ENCODE data around the gene NKAIN2.

The NKAIN2 gene

DNA sequence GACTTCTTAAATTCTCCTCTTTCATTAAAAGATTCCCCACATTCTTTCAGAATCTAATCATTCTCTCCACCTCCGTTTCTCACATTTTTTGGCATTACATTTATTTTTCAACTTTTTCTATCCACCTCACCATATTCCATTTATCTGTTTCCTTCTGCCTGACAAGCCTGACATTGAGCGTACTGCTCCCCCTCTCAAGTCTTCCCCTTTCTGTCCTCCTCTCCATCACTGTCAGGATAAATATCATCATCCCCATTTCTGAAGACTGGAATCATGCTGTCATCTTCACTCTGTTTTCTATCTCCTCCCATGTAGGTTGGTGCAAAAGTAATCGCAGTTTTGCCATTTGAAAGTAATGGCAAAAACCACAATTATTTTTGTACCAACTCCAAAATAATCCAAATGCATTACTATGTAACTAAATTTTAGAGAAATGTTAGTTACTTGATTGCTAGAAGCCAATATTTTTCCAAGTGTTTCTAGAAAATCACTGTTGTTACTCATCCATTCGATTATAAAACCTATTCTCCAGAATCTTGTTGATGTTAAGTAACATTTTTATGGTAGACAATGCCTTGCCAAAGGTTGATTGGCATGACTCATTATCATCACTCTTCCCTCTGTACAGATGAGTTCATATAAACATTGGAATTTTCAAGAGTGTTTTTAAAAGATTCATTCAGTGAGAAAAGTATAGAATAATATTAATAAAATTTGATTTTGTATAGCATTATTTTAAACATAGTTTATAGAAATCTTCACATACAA lies 866.2 kb downstream of the NKAIN2 start:
- H3K4me3 ChIP-seq (ENCODE audit: low read depth, low read length) = no peak overlapping the region
- CTCF ChIA-PET = no interaction called here
- DNase-seq (ENCODE audit: low read depth, low spot score) = no peak
- TF ChIP-seq, protein P1, sequence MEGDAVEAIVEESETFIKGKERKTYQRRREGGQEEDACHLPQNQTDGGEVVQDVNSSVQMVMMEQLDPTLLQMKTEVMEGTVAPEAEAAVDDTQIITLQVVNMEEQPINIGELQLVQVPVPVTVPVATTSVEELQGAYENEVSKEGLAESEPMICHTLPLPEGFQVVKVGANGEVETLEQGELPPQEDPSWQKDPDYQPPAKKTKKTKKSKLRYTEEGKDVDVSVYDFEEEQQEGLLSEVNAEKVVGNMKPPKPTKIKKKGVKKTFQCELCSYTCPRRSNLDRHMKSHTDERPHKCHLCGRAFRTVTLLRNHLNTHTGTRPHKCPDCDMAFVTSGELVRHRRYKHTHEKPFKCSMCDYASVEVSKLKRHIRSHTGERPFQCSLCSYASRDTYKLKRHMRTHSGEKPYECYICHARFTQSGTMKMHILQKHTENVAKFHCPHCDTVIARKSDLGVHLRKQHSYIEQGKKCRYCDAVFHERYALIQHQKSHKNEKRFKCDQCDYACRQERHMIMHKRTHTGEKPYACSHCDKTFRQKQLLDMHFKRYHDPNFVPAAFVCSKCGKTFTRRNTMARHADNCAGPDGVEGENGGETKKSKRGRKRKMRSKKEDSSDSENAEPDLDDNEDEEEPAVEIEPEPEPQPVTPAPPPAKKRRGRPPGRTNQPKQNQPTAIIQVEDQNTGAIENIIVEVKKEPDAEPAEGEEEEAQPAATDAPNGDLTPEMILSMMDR (IDR thresholded peaks at IDR 0.05; ENCODE audit: insufficient read depth, low read length, missing control alignments) = no peak
- POLR2A ChIA-PET = no interaction called here

DNA sequence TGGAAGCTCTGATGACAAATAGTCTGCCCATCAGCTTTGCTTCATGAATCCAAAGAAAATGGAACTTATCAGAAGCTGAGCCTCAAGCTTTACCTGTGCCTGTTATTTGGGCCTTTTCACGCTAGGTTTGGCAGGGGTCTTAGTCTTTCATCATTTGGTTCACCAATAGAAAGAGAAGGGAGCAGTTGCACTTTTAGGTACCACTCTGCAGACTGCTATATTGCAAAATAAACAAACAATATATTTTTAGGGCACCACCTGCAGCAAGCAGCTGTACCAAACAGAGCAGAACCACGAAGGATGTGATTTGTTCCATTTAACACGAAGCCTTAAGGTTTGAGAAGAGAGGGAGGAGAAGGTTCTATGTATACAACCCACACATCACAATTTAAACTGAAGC lies 867.1 kb downstream of the NKAIN2 start:
- CTCF ChIA-PET = no interaction called here
- TF ChIP-seq, protein P1 (IDR thresholded peaks at IDR 0.05; ENCODE audit: insufficient read depth, low read length, missing control alignments) = no peak
- DNase-seq (ENCODE audit: low read depth, low spot score) = no peak
- H3K4me3 ChIP-seq (ENCODE audit: low read depth, low read length) = no peak overlapping the region
- POLR2A ChIA-PET = no interaction called here

DNA sequence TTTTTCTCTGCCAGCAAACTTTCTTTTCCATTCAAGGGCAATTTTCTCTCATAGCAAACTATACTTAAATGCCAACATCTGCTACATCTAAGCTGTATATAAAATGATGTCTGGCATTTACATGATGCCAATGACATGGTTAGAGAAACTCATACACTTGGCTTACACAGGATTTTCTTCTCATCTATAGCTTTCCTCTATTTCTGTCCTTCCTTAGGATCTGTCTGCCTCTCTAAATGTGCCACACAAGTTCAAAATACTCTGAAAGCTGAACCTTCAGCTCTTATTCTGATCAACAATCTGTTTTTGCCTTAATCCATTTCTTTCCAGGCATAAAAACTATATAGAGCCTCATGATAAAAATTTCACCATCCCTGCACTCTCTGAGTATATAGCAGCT lies 867.7 kb downstream of the NKAIN2 start:
- no peak for DNase-seq (ENCODE audit: low read depth, low spot score)
- TF ChIP-seq, protein P1 (IDR thresholded peaks at IDR 0.05; ENCODE audit: insufficient read depth, low read length, missing control alignments) = no peak
- ChIA-PET POLR2A (no interaction called here), CTCF (no interaction called here)
- no peak overlapping the region for H3K4me3 ChIP-seq (ENCODE audit: low read depth, low read length)

DNA sequence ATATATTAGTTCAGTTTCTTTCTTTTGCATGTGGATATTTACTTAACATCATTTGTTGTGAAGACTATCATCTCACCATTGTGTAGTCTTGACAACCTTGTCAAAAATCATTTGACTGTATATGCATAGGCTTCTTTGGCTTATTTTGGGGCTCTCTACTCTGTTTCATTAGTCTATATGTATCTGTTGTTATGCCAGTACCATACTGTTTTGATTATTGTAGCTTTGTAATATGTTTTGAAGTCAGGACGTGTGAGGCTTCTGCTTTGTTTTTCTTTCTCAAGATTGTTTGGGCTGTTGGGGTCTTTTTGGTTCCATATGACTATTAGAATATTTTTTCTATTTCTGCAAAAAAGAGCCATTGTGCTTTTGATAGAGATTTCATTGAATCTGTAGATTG lies 870.4 kb downstream of the NKAIN2 start:
- no peak for DNase-seq (ENCODE audit: low read depth, low spot score)
- TF ChIP-seq, protein P1 (IDR thresholded peaks at IDR 0.05; ENCODE audit: insufficient read depth, low read length, missing control alignments) = no peak
- POLR2A ChIA-PET = no interaction called here
- no peak overlapping the region for H3K4me3 ChIP-seq (ENCODE audit: low read depth, low read length)
- CTCF ChIA-PET = no interaction called here

DNA sequence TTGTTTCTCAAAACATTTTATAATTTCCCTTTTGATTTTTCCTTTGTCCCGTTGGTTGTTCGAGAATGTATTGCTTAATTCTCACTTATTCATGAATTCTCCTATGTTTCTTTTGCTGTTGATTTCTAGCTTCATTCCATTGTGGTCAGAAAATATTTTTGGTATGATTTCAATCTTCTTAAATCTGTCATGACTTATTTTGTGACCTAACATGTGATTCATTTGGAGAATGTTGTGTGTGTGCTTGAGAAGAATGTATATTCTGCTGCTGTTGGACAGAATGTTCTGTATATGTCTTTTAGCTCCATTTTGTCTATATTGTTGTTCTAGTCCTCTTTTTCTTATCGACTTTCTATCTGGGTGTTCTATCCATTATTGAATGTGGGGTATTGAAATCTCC lies 872.4 kb downstream of the NKAIN2 start:
- POLR2A ChIA-PET = no interaction called here
- TF ChIP-seq, protein P1 (IDR thresholded peaks at IDR 0.05; ENCODE audit: insufficient read depth, low read length, missing control alignments) = no peak
- CTCF ChIA-PET = no interaction called here
- no peak for DNase-seq (ENCODE audit: low read depth, low spot score)
- no peak overlapping the region for H3K4me3 ChIP-seq (ENCODE audit: low read depth, low read length)

DNA sequence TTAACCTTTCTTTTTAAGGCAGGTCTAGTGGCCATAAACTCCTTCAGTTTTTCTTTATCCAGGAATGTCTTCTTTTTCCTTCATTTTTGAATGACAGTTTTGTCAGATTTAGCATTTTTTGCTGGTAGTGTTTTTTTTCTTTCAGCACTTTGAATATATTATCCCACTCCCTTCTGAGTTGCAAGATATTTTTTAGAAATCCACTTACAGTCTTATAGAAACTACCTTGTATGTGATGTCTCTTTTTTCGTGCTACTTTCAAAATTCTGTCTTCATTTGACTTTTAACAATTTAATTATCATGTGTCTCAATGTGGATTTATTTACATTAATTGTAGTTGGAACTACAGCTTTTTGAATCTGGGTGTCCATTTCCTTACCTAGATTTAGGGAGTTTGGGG lies 874.2 kb downstream of the NKAIN2 start:
- ChIA-PET POLR2A (no interaction called here), CTCF (no interaction called here)
- no peak overlapping the region for H3K4me3 ChIP-seq (ENCODE audit: low read depth, low read length)
- TF ChIP-seq, protein P1 (IDR thresholded peaks at IDR 0.05; ENCODE audit: insufficient read depth, low read length, missing control alignments) = no peak
- DNase-seq (ENCODE audit: low read depth, low spot score) = no peak
